OCI-LY1 (cell line): ENCODE results near the gene MCUB.
A peak's percentile ranks its signal among the peaks of the same experiment; 100 is the strongest.

Experiments
- H2AFZ ChIP-seq: fragments of 200-600 bp; sonication (generic), shearing (Covaris generic); 2 replicates; pipeline ENCODE4 v1.6.0; 2014; ENCODE audit warnings: antibody characterized with exemption, mild to moderate bottlenecking, low read length
- H3F3A ChIP-seq: fragments of 200-600 bp; sonication (generic), shearing (Covaris generic); 2 replicates; pipeline ENCODE4 v1.6.0; 2014; ENCODE audit warnings: mild to moderate bottlenecking, antibody characterized with exemption, low read length, moderate library complexity; ENCODE audit not compliant: insufficient read depth
- H3K27ac ChIP-seq: fragments of 200-600 bp; sonication (generic); 2 replicates; pipeline ENCODE4 v1.5.1; 2014; ENCODE audit warnings: low read length, mixed run types, mild to moderate bottlenecking, low read depth; ENCODE audit not compliant: poor library complexity, severe bottlenecking
- H3K27me3 ChIP-seq: fragments of 200-600 bp; sonication (generic); 2 replicates; pipeline ENCODE4 v1.6.0; 2014; ENCODE audit warnings: antibody characterized with exemption, mild to moderate bottlenecking, low read length, moderate library complexity; ENCODE audit not compliant: insufficient read depth
- H3K36me3 ChIP-seq: fragments of 200-600 bp; sonication (generic); 2 replicates; pipeline ENCODE4 v1.6.1; 2014; ENCODE audit warnings: mild to moderate bottlenecking, antibody characterized with exemption, low read length, moderate library complexity, mixed read lengths; ENCODE audit not compliant: insufficient read depth
- H3K4me1 ChIP-seq: fragments of 200-600 bp; sonication (generic); 2 replicates; pipeline ENCODE4 v1.5.1; 2014; ENCODE audit warnings: mild to moderate bottlenecking, low read length, moderate library complexity; ENCODE audit not compliant: insufficient read depth, severe bottlenecking
- H3K4me2 ChIP-seq: fragments of 200-600 bp; sonication (generic), shearing (Covaris generic); 2 replicates; pipeline ENCODE4 v1.6.1; 2014; ENCODE audit warnings: low read length
- H3K4me3 ChIP-seq: fragments of 200-600 bp; sonication (generic); 2 replicates; pipeline ENCODE4 v1.5.1; 2014; ENCODE audit warnings: low read length, low read depth, mild to moderate bottlenecking, mixed read lengths; ENCODE audit not compliant: poor library complexity, severe bottlenecking
- H3K79me2 ChIP-seq: fragments of 200-600 bp; shearing (Covaris generic); 2 replicates; pipeline ENCODE4 v1.6.1; 2016; ENCODE audit warnings: mixed run types, low read length, mixed read lengths; ENCODE audit not compliant: insufficient read depth
- H3K9ac ChIP-seq: fragments of 200-600 bp; sonication (generic), shearing (Covaris generic); 2 replicates; pipeline ENCODE4 v1.6.1; 2014; ENCODE audit warnings: mild to moderate bottlenecking, low read length, mixed read lengths
- H3K9me2 ChIP-seq: fragments of 200-600 bp; sonication (generic), shearing (Covaris generic); 2 replicates; pipeline ENCODE4 v1.6.1; 2014; ENCODE audit warnings: low read depth, mild to moderate bottlenecking, low read length, mixed read lengths
- H3K9me3 ChIP-seq: fragments of 200-600 bp; shearing (Covaris generic); 2 replicates; pipeline ENCODE4 v1.6.1; 2014; ENCODE audit warnings: low read length, mixed read lengths
- H4K20me1 ChIP-seq: fragments of 200-600 bp; sonication (generic), shearing (Covaris generic); 2 replicates; pipeline ENCODE4 v1.6.0; 2016; ENCODE audit warnings: mild to moderate bottlenecking, low read length; ENCODE audit not compliant: insufficient read depth
- EZH2 ChIP-seq: fragments of 200-600 bp; sonication (generic), shearing (Covaris generic); IDR thresholded peaks from 2 replicates; pipeline ENCODE4 v1.8.0; 2017; ENCODE audit warnings: borderline replicate concordance, mixed run types, mild to moderate bottlenecking, antibody characterized with exemption, low read length, moderate library complexity, mixed read lengths
- TF ChIP-seq, protein P1 (sequence below): fragments of 200-600 bp; sonication (generic), shearing (Covaris generic); IDR thresholded peaks from 2 replicates; pipeline ENCODE4 v1.5.1; 2017; ENCODE audit warnings: mild to moderate bottlenecking, antibody characterized with exemption, low read length, moderate library complexity, mixed read lengths

The MCUB gene

DNA sequence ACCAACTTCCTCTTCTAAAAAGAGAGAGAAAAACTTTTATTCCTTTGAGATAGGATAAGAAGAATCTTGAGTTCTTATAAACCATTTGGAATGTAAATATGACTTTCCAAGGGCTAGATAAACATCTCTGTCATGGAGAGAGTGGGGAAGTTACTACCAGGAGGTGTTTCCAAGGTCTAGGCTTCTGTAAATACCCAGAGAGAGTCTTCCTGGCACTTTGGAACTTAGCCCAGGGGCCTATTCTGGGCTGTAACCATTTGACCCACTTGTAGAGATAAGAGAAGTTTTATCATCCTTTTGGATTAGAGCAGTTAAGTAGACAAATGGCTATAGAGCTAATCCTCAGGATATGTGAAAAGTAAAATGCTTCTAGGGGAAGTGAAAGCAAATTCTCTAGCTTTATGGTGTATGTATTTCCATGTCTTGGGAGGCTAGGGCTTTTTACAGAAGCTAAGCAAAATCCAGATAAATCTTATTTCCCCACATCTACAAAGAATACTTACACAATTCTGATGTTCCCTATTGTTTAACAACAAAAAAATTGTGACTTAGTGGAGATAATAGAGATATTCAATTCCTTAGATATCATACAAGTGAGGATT lies 51.1 kb downstream of the MCUB start:
- Histone ChIP-seq H4K20me1 (no peaks in the 10 kb centered on the region), H3K9me3 (no peaks in the 10 kb centered on the region), H3K27me3 (no peaks in the 10 kb centered on the region), H3K9me2 (no peaks in the 10 kb centered on the region), H3K36me3 (peaks cover 13% of the 10 kb centered on the region), H3K9ac (no peak overlapping the region), H3K79me2 (peaks cover 40% of the 10 kb centered on the region), H3F3A (no peaks in the 10 kb centered on the region), H2AFZ (no peak overlapping the region), H3K27ac (no peak overlapping the region), H3K4me1 (peaks cover 12% of the 10 kb centered on the region), H3K4me3 (no peak overlapping the region), H3K4me2 (no peak overlapping the region)
- TF ChIP-seq, protein P1, sequence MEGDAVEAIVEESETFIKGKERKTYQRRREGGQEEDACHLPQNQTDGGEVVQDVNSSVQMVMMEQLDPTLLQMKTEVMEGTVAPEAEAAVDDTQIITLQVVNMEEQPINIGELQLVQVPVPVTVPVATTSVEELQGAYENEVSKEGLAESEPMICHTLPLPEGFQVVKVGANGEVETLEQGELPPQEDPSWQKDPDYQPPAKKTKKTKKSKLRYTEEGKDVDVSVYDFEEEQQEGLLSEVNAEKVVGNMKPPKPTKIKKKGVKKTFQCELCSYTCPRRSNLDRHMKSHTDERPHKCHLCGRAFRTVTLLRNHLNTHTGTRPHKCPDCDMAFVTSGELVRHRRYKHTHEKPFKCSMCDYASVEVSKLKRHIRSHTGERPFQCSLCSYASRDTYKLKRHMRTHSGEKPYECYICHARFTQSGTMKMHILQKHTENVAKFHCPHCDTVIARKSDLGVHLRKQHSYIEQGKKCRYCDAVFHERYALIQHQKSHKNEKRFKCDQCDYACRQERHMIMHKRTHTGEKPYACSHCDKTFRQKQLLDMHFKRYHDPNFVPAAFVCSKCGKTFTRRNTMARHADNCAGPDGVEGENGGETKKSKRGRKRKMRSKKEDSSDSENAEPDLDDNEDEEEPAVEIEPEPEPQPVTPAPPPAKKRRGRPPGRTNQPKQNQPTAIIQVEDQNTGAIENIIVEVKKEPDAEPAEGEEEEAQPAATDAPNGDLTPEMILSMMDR, result no peak
- TF ChIP-seq EZH2, result no peak

- no peak overlapping the region for H3K27ac ChIP-seq
- H3K4me1 ChIP-seq, result peaks cover 12% of the 10 kb centered on the region
- TF ChIP-seq, protein P1, result no peak
- no peak for TF ChIP-seq EZH2
- H3K27me3 ChIP-seq, result no peaks in the 10 kb centered on the region
- no peaks in the 10 kb centered on the region for H3F3A ChIP-seq
- no peak overlapping the region for H2AFZ ChIP-seq
- peak overlapping the region; percentile 12; the same call in 1 of the 2 replicates for H3K4me2 ChIP-seq
- H3K79me2 ChIP-seq, result peaks cover 31% of the 10 kb centered on the region
- no peak overlapping the region for H3K4me3 ChIP-seq
- H3K9me2 ChIP-seq, result no peaks in the 10 kb centered on the region
- peaks cover 15% of the 10 kb centered on the region for H3K36me3 ChIP-seq
- no peak overlapping the region for H3K9ac ChIP-seq
- no peaks in the 10 kb centered on the region for H3K9me3 ChIP-seq
- no peaks in the 10 kb centered on the region for H4K20me1 ChIP-seq
Measured at GRCh38 chr4:109614015-109614414, 54.0 kb downstream of the MCUB start.

DNA sequence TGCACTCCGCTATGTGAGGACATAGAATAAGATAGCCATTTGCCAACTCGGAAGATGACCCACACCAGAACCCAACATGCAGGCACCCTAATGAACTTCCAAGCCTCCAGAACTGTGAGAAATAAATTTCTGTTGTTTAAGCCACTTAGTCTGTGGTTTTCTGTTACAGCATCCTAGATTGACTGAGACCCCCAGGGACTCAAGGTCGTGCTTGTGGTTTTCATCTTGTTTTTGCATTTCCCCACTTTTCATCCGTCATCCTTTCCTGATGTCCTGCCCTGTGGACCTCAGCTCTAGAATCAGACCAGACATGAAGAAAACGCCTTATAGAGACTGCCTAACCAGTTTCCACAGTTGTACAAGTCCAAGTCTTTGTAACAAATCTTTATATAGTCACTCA lies 54.4 kb downstream of the MCUB start:
- no peaks in the 10 kb centered on the region for H3K27me3 ChIP-seq
- no peaks in the 10 kb centered on the region for H3K9me2 ChIP-seq
- H3K4me2 ChIP-seq, result peak overlapping the region; percentile 12; the same call in 1 of the 2 replicates
- H3K9ac ChIP-seq, result no peak overlapping the region
- H3K27ac ChIP-seq, result no peak overlapping the region
- H3K9me3 ChIP-seq, result no peaks in the 10 kb centered on the region
- no peak overlapping the region for H2AFZ ChIP-seq
- TF ChIP-seq, protein P1, result no peak
- TF ChIP-seq EZH2, result no peak
- peaks cover 31% of the 10 kb centered on the region; the same call in 1 of the 2 replicates for H3K79me2 ChIP-seq
- H3K4me1 ChIP-seq, result peaks cover 12% of the 10 kb centered on the region
- H3F3A ChIP-seq, result no peaks in the 10 kb centered on the region
- no peak overlapping the region for H3K4me3 ChIP-seq
- H3K36me3 ChIP-seq, result peaks cover 14% of the 10 kb centered on the region
- H4K20me1 ChIP-seq, result no peaks in the 10 kb centered on the region
